WTC11 (cell line): ENCODE data around the gene GRM1. TPM values are rescaled to one million over a fixed set of nuclear protein-coding genes. Genes with fewer than 3 reads are reported as not detected.
A peak's percentile ranks its signal among the peaks of the same experiment; 100 is the strongest.
"Not testable (repeated sequence)": the region's sequence is repeated elsewhere in the genome, so short reads cannot be mapped to it uniquely, and the experiment has no call there.

Experiments used
- ATAC-seq: fragments of 200-7000 bp; cut with Tn5 transposase; 2 replicates; pipeline ENCODE4 v1.10.0; 2021; ENCODE audit warnings: mild to moderate bottlenecking, moderate library complexity
- CTCF ChIA-PET: fragments of 300-600 bp; sonication (Branson Sonifier 250); formaldehyde crosslinking; loops from one replicate; lab custom pipeline; 2021; ENCODE audit warnings: antibody characterized with exemption; lab: Charles Lee
- POLR2A ChIA-PET: fragments of 350-600 bp; sonication (Branson Sonifier 250); formaldehyde crosslinking; loops from one replicate; lab custom pipeline; 2021; ENCODE audit warnings: antibody characterized with exemption; lab: Charles Lee
- DNase-seq: peaks from one replicate; pipeline ENCODE4 v3.0.0; 2021; ENCODE audit warnings: low spot score
- H3K27ac Mint-ChIP-seq: 2 replicates; pipeline ENCODE4 v1.8.0; 2021; ENCODE audit warnings: mixed read lengths
- H3K27me3 Mint-ChIP-seq: 2 replicates; pipeline ENCODE4 v1.8.0; 2021; ENCODE audit warnings: low read depth, mild to moderate bottlenecking, moderate library complexity, mixed read lengths
- H3K36me3 Mint-ChIP-seq: 2 replicates; pipeline ENCODE4 v1.8.0; 2021; ENCODE audit warnings: mixed read lengths
- H3K4me1 Mint-ChIP-seq: 2 replicates; pipeline ENCODE4 v1.8.0; 2022; ENCODE audit warnings: mixed read lengths
- H3K4me3 Mint-ChIP-seq: 2 replicates; pipeline ENCODE4 v1.8.0; 2021; ENCODE audit warnings: mild to moderate bottlenecking, moderate library complexity, mixed read lengths
- H3K9me3 Mint-ChIP-seq: 2 replicates; pipeline ENCODE4 v1.8.0; 2021; ENCODE audit warnings: mixed read lengths
- AR ChIP-seq: fragments of 250-450 bp; sonication (Bioruptor Pico); IDR thresholded peaks from 2 replicates; pipeline ENCODE4 v1.9.0; 2021; ENCODE audit warnings: mild to moderate bottlenecking
- ATF6 ChIP-seq: sonication (generic); formaldehyde crosslinking; IDR thresholded peaks from 2 replicates; pipeline ENCODE4 v1.8.1; 2023; ENCODE audit warnings: mild to moderate bottlenecking, missing genetic modification reagents
- CREB1 ChIP-seq: sonication (generic); formaldehyde crosslinking; IDR thresholded peaks from 2 replicates; pipeline ENCODE4 v1.8.0; 2023; ENCODE audit warnings: mild to moderate bottlenecking, missing genetic modification reagents
- CREM ChIP-seq: sonication (generic); formaldehyde crosslinking; IDR thresholded peaks from 2 replicates; pipeline ENCODE4 v1.8.1; 2022; ENCODE audit warnings: mild to moderate bottlenecking, missing genetic modification reagents, moderate library complexity
- E2F1 ChIP-seq: sonication (generic); formaldehyde crosslinking; IDR thresholded peaks from 2 replicates; pipeline ENCODE4 v1.8.0; 2022; ENCODE audit warnings: mild to moderate bottlenecking, missing genetic modification reagents
- ESRRA ChIP-seq: sonication (generic); formaldehyde crosslinking; IDR thresholded peaks from 2 replicates; pipeline ENCODE4 v1.8.1; 2022; ENCODE audit warnings: mild to moderate bottlenecking, missing genetic modification reagents, borderline replicate concordance
- ETV6 ChIP-seq: sonication (generic); formaldehyde crosslinking; IDR thresholded peaks from 2 replicates; pipeline ENCODE4 v1.8.1; 2022; ENCODE audit warnings: mild to moderate bottlenecking, missing genetic modification reagents
- HMGXB4 ChIP-seq: sonication (generic); formaldehyde crosslinking; IDR thresholded peaks from 2 replicates; pipeline ENCODE4 v1.8.1; 2023; ENCODE audit warnings: mild to moderate bottlenecking, moderate library complexity, missing genetic modification reagents
- JAZF1 ChIP-seq: fragments of 250-450 bp; sonication (Bioruptor Pico); IDR thresholded peaks from 2 replicates; pipeline ENCODE4 v1.9.0; 2021; ENCODE audit warnings: moderate library complexity, mild to moderate bottlenecking, inconsistent platforms
- NFYB ChIP-seq: sonication (generic); formaldehyde crosslinking; conservative IDR thresholded peaks from 2 replicates; pipeline ENCODE4 v1.8.0; 2022; ENCODE audit warnings: low read depth, missing genetic modification reagents
- NR3C1 ChIP-seq: sonication (generic); formaldehyde crosslinking; conservative IDR thresholded peaks from 2 replicates; pipeline ENCODE4 v1.8.1; 2023; ENCODE audit warnings: low read depth, mild to moderate bottlenecking, missing genetic modification reagents
- RORB ChIP-seq: fragments of 250-450 bp; sonication (Bioruptor Pico); IDR thresholded peaks from 2 replicates; pipeline ENCODE4 v1.9.0; 2021; ENCODE audit warnings: mild to moderate bottlenecking
- TCF7 ChIP-seq: sonication (generic); formaldehyde crosslinking; IDR thresholded peaks from 2 replicates; pipeline ENCODE4 v1.8.0; 2022; ENCODE audit warnings: mild to moderate bottlenecking, low read depth, missing genetic modification reagents, moderate library complexity
- TEAD1 ChIP-seq: sonication (generic); formaldehyde crosslinking; IDR thresholded peaks from 2 replicates; pipeline ENCODE4 v1.8.0; 2022; ENCODE audit warnings: mild to moderate bottlenecking, missing genetic modification reagents
- TP53 ChIP-seq: sonication (generic); formaldehyde crosslinking; IDR thresholded peaks from 2 replicates; pipeline ENCODE4 v1.8.1; 2023; ENCODE audit warnings: mild to moderate bottlenecking, missing genetic modification reagents
- USF1 ChIP-seq: sonication (generic); formaldehyde crosslinking; IDR thresholded peaks from 2 replicates; pipeline ENCODE4 v1.8.0; 2022; ENCODE audit warnings: mild to moderate bottlenecking, missing genetic modification reagents
- USF2 ChIP-seq: sonication (generic); formaldehyde crosslinking; IDR thresholded peaks from 2 replicates; pipeline ENCODE4 v1.8.1; 2023; ENCODE audit warnings: mild to moderate bottlenecking, missing genetic modification reagents, moderate library complexity
- ZNF281 ChIP-seq: sonication (generic); formaldehyde crosslinking; IDR thresholded peaks from 2 replicates; pipeline ENCODE4 v1.8.0; 2023; ENCODE audit warnings: mild to moderate bottlenecking, missing genetic modification reagents
- ZNF423 ChIP-seq: fragments of 250-450 bp; sonication (Bioruptor Pico); IDR thresholded peaks from 2 replicates; pipeline ENCODE4 v2.1.2; 2022; ENCODE audit warnings: mild to moderate bottlenecking, moderate library complexity
- ZNF671 ChIP-seq: fragments of 250-450 bp; sonication (Bioruptor Pico); IDR thresholded peaks from 2 replicates; pipeline ENCODE4 v1.8.0; 2021; ENCODE audit warnings: mild to moderate bottlenecking
- total RNA-seq: library from RNA; stranded (reverse); gene quantifications from 3 replicates; pipeline ENCODE4 v1.2.3, GENCODE V29; 2021

GRM1 gene
- total RNA-seq, 1 experiment from 2014 or later: 0.46 TPM

GRCh38 chr6:146267946-146268345 is 239.1 kb downstream of the GRM1 start (continued):
- TF ChIP-seq CREM (CRISPR knock-in tag) (no peak), AR (CRISPR knock-in tag) (no peak), ZNF281 (no peak), JAZF1 (CRISPR knock-in tag) (no peak)

- ATAC-seq (no peak; the same call in 1 of the 2 replicates), DNase-seq (peak; percentile 18)
- Mint-ChIP-seq H3K36me3 (no peaks in the 10 kb centered on the region), H3K27me3 (no peaks in the 10 kb centered on the region), H3K27ac (no peak overlapping the region), H3K9me3 (peaks cover 26% of the 10 kb centered on the region), H3K4me1 (peaks cover 19% of the 10 kb centered on the region), H3K4me3 (no peak overlapping the region)
- TF ChIP-seq TEAD1 (CRISPR knock-in tag): no peak
- no peak for TF ChIP-seq ATF6 (CRISPR knock-in tag)
- no peak for TF ChIP-seq ZNF423
- no peak for TF ChIP-seq ETV6 (CRISPR knock-in tag)
- no peak for TF ChIP-seq JAZF1 (CRISPR knock-in tag)
- TF ChIP-seq CREB1 (CRISPR knock-in tag): no peak
- no peak for TF ChIP-seq TP53
- TF ChIP-seq HMGXB4 (CRISPR knock-in tag): no peak
- TF ChIP-seq ESRRA (CRISPR knock-in tag): no peak
- no peak for TF ChIP-seq ZNF671
- TF ChIP-seq TCF7: no peak
- TF ChIP-seq NFYB: no peak
- TF ChIP-seq NR3C1 (CRISPR knock-in tag): no peak
- no peak for TF ChIP-seq RORB (CRISPR knock-in tag)
- TF ChIP-seq USF2 (CRISPR knock-in tag): no peak
- TF ChIP-seq E2F1 (CRISPR knock-in tag): no peak
- TF ChIP-seq USF1 (CRISPR knock-in tag): no peak
- ChIA-PET CTCF (no interaction called here), POLR2A (no interaction called here)
Measured at GRCh38 chr6:146269482-146269881, 240.6 kb downstream of the GRM1 start.

- H3K27ac Mint-ChIP-seq, ATAC-seq, POLR2A ChIA-PET, H3K36me3 Mint-ChIP-seq, CTCF ChIA-PET, H3K27me3 Mint-ChIP-seq, DNase-seq, H3K4me3 Mint-ChIP-seq: not testable (repeated sequence)
- Mint-ChIP-seq H3K4me1 (peaks cover 19% of the 10 kb centered on the region), H3K9me3 (peaks cover 16% of the 10 kb centered on the region)
Measured at GRCh38 chr6:146271163-146271562, 242.3 kb downstream of the GRM1 start.
